Activated CD8-positive, alpha-beta memory T cell treated with anti-CD3 and anti-CD28 coated beads, Interleukin-2, amount 50 U/mL, for 48 hours (primary cell): ENCODE results near the gene BTLA.
"Not testable (repeated sequence)": the region's sequence is repeated elsewhere in the genome, so short reads cannot be mapped to it uniquely, and the experiment has no call there.

ENCODE experiments used
- DNase-seq: peaks from one replicate; pipeline ENCODE4 v3.0.0-alpha.2; 2020

BTLA gene, protein sequence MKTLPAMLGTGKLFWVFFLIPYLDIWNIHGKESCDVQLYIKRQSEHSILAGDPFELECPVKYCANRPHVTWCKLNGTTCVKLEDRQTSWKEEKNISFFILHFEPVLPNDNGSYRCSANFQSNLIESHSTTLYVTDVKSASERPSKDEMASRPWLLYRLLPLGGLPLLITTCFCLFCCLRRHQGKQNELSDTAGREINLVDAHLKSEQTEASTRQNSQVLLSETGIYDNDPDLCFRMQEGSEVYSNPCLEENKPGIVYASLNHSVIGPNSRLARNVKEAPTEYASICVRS

DNA sequence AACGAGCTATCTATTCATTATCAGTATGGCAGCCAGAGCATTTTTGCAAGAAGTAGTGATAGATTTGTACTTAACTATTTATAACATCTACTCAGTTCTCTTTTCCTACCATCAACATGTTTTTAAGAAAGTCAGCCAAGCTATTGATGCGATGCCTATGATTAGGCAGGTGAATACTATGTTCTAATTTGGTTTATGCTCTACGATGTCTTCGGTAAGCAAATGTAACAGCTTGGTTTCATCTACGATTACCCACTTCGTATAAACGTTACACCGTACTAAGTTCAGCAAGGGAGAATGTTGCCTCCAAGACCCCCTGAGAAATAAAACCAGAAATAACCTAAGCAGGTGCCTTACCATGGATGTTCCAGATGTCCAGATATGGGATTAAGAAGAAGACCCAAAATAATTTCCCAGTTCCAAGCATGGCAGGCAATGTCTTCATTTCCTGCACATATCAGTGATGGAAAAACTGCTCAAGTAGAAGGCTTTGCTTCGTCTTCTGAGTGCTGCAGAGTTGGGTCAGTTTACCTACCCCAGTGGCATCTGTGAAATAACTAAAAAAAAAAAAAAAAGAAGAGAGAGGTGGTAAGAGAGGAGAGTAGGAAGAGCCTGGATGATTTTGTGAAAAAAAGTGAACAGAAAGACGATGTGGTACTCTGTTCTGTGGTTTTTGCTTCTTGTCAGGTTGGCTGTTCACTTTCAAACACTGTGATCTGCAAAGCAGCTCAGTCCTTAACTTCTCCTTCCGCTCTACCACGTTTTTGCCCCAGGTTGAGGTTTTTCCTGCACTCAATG, at the start of gene BTLA:
BTLA (minus strand) TSS at position 559 of the 798 bp plus-strand sequence; CDS start at position 445, 114 bp downstream.
- DNase-seq, result no peak

DNA sequence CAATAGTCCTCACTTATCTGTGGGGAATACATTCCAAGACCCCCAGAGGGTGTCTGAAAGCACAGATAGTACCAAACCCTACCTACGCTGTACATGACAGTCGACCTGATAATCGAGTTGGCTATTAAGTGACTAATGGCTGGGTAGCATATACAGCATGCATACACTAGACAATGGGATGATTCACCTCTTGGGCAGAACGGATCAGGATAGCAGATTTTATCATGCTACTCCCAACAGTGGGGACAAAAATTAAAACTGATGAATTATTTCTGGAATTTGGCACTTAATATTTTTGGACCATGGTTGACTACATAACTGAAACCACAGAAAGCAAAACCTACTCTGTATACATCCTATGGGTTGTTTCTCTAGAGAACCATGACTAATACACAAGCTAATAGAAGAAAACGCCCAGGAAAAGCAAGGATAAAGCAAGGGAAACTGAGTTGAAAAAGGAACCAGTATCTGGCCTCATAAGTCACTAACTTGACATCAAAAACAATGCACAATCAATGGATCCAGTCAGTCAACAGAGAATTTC, 47.0 kb upstream of the BTLA start:
- no peak for DNase-seq

DNA sequence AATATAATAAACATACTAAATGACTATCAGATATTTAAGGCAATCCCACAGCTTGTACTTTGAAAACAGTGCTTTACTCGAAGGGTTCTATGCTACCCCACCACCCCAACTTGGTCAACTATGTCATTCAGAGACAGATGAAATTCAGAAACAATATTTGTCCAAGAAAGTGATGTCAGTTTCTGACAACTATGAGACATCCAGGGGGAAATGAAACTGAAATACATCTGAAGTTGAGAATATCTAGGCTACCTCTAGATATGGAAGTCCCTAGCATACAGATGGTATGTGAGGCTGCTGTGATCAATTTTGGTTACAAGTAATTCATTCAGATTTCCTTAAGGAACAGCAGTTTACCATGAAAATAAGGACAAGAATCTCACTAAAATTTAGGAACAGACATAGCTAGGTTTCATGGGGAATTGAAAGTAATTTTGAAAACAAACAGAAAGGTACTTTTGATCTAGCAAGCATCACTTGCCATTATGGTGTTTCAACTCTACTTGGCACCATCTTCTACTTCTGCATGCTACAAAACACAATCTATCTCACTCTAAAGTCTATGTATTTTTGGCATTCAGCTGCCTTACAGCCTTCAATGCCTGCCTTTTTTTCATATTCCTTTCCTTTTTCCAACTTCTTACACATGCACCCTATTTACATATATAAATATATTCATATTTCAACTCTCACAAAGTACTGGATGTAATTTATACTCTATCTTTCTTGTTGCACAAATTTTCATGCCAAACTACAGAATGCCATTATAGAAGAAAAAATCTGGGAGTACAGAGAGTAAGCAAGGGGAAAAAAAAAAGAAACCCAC, 40.8 kb upstream of the BTLA start:
- DNase-seq, result no peak

DNA sequence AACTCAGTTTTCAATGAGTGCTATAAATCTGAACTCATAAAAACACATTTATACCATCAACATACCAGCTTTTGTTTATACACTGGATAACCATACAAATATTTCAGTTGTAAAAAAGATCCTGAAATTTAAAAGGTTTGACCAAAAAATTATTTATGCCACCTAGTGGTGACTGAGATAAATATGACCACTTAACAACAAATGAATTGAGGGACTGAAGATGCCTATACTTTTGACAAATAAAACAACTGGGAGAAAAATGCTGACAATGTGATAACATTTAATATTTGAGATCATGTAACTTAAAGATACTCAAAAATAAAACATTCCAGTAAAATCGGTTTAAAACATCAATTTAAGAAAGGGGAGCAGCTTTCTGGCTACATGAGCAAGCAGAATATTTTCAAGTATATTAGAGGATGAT, 32.1 kb upstream of the BTLA start:
- DNase-seq, result no peak

DNA sequence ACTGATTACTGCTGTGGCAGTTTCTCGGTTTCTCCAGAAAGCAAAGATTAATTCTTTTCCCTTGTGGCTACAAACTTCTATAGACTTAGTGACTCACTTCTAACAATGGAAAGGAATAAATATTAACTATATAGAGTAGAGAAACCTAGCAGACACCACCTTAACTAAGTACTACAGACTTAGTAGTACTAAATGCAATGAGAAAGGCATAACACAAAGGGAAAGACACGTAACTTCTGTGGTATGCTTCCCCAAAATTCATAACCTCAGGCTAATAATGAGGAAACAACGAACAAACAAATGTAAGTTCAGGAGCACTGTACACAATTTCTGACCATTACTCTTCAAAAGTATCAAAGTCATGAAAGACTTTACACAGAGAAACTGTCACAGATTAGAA, 31.3 kb upstream of the BTLA start:
- DNase-seq, result no peak

DNA sequence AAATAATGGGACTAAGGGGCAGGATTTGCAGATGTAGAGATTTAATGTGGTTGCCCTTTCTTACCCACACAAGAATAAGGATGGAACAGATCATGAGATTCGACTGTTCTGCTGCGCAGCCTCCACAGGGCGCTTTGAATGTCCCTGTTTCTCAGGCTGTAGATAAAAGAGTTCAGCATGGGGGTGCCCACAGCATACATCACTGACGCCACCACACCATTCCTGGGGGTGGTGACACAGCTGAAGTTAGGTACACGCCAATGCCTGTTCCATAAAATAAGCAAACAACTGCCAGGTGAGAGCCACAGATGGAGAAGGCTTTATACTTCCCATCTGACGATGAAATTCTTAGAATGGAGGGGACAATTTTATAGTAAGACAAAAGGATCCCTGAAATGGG, 24.9 kb upstream of the BTLA start:
- DNase-seq, result not testable (repeated sequence)

DNA sequence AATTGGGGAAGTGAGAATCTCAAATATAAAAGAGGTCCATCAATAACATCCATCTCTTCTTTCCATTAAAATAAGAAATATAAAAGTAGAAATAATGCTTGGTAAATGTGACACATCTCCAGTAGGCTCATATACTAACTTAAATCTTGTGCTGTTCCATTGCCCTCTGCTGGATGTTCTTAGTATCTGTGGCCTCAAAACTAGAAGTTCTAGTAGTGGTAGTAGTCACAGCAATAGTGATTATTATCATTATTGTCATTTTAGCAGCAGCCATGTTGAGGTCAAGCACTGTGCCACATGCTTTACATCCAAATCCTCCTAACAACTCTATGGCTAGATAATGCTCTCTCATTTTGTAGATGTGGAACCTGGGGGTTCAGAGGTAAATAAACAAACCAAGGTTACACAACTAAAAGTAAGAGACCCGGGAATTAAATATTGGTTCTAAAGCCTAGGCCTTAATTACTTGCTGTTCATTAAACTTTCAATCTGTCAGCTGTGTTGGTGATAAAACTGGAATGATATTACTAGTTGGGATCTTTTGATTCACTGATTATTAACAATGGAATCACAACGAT, 20.2 kb upstream of the BTLA start:
- no peak for DNase-seq

DNA sequence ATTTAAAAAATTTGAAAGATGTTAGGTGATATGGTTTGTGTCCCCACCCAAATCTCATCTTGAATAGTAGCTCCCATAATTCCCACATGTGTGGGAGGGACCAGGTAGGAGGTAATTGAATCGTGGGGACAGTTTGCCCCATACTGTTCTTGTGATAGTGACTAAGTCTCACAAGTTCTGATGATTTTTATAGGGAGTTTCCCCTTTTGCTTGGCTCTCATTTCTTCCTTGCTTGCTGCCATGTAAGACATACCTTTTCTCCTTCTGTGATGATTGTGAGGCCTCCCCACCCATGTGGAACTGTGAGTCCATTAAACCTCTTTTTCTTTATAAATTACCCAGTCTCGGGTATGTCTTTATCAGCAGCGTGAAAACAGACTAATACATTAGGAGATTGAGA, 19.7 kb upstream of the BTLA start:
- DNase-seq, result not testable (repeated sequence)

DNA sequence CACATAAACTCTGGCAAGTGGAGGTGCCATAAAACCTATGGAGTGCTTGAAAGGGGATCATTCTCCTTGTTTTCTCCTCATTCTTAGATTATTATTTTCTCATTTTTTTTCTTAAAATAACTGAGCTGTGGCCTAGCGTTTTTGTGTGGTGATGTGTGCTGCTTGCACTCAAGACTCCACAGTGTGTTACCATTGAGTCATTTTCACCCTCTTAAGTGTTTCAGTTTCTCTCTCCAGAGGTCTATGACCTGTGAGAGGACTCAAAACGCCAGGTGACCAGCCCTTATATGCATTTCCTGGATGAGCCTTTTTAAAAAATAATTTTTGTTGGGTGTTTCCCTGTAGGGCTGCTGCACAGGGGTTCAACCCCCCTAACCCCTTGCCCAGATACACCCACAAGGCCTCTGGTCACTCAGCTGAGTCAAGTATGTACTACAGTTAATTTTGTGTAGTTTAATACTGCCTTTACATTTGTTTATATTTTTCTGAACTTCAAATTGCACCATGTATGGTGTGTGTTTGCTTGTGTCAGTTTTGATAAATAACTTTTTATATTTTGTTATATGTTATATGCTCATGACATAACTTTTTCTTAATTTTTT, 15.4 kb upstream of the BTLA start:
- no peak for DNase-seq

DNA sequence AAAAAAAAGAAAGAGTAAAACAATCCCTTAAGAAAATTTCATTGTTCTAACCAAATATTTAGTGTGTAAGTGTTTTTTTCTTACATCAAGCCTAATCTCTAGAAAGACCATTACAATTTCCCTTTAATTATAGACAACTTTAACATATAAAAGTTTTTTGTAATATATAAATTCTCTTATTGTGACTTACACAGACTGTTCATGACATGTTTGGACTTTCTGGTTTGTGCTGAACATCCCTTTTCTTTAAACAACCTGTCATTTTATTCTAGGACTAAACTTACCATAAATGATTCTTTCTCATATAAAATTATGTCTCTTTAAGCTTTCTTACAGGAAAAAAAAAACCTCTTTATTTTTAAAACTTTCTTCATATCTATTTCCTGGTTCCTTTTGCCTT, 13.0 kb upstream of the BTLA start:
- no peak for DNase-seq

DNA sequence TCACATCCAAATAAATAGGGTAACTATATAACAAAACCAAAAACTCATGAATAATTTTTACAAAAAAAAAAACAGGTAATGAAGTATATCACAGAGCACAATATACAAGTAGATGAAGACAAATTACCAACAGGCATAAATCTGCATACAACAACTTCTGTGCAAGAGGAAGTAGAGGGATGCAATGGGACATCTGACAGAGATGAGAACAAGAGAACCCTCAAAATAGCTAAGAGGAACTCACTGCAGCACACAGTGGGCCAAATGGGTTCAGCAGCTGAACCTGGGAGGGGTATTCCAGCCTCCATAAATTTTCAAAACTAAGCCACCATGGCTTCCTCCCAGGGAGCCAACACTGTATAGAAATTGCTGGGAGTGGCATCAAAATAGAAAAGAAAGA, 9.6 kb upstream of the BTLA start:
- DNase-seq, result no peak

DNA sequence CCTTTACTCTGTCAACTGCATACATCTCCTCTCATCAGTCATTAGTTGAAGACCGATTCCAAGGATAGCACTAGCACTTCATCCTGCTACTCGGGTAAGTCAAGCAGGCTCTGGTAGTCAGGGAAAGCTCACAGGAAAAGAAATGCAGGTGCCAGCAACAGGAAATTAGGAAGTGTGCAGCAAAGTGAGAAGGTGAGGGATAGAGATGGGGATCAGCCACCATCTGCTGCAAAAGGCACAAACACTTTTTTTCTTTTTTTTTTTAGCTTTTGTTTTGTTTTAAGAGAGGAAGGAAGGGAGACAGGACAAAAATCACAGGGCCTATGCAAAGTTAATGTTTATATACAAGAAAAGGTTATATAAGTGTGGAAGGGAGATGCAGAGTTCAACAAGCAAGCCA, 9.0 kb upstream of the BTLA start:
- DNase-seq, result no peak

DNA sequence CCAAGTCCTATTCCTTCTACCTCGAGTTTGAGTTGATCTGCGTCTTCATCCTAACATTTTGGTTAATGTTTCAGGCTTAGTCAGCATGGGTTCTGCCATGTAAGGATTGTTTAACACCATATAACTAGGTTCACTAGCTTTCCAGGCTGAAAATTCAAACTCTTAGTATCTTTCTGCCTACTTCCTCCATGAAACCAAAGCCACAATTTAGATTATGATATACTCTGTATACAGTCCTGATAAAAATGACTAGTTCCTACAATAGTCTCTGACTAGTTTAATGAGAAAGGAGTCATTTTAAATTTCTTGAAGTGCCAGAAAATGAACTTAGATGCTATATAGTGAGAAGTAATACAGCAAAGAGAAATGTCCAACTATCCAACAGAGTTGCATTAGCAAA, 6.6 kb upstream of the BTLA start:
- no peak for DNase-seq

DNA sequence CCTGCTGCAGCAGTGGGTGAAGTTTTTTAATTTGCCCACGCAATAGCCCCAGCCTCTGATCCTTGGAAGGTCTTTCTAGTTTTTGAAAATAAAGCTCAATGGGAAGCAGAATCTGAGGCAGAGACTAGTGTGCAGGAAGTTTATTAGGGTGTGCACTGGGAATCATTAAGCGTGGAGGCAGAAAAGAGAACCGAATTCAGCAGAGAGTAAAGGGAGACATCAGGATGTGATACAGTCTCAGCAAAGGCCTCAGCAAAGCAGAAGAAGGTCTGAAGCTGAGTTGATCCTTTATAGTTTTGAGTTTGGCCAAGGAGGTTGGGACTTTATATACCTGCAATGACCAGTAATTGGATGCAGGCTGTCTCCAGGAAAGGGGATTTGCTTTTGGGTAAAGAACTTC, 4.9 kb upstream of the BTLA start:
- DNase-seq, result no peak

DNA sequence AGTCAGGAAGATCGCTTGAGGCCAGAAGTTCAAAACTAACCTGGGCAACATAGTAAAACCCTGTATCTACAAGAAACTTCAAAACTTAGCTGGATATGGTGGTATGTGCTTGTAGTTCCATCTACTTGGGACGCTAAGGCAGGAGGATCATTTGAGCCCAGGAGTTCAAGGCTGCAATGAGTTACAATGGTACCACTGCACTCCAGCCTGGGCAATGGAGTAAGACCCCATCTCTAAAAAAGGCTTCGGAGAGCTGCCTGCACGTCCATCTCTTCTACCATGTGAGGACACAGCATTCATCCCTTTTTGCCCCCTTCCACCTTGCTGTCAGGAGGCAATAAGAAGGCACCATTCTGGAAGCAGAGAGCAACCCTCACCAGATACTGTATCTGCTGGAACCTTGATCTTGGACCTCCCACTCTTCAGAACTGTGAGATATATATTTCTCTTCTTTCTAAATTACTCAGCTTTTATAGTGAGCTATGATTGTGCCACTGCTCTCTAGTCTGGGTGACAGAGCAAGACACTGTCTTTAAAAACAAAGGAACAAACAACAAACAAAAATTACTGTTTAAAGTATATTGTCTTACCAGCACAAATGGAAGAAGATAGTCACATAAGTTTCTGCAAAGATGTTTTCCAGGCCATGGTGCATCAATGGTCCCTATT, 4.2 kb upstream of the BTLA start:
- no peak for DNase-seq

DNA sequence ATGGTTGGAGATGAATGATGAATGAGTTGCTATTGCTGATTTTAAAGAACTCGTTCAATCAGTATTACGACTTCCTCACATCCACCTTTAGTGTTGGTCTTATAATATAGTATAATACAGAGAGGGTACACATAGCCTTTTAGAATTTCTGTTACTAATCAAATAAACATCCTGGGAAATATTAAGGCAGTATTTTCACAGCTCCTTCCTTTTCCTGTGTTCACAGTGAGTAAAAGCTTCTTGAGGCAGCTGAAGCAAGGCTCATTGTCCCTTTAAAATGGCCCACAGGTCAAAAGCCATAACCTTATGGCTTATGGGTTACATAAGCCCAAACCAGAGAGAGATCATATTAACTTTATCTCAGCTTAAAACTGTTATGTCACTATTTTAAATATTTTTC, 1.3 kb upstream of the BTLA start:
- no peak for DNase-seq

DNA sequence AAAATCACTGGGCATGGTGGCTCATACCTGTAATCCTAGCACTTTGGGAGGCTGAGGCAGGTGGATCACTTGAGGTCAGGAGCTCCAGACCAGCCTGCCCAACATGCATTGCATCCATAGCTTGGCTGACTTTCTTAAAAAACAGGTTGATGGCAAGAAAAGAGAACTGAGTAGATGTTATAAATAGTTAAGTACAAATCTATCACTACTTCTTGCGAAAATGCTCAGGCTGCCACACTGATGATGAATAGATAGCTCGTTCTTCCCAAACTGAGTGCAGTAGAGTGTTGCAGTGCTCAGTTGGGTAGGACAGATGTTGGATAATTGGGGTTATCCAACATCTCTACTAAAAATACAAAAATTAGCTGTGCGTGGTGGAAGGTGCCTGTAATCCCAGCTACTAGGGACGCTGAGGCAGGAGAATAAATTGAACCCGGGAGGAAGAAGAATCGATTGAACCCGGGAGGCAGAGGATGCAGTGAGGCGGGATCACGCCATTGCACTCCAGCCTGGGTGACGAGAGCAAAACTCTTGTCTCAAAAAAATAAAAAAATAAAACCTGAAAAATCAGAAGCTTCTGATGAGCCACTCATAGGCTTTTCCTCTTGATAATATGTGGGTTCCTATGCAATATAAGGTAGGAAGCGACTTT, 1.2 kb downstream of the BTLA start:
- no peak for DNase-seq

DNA sequence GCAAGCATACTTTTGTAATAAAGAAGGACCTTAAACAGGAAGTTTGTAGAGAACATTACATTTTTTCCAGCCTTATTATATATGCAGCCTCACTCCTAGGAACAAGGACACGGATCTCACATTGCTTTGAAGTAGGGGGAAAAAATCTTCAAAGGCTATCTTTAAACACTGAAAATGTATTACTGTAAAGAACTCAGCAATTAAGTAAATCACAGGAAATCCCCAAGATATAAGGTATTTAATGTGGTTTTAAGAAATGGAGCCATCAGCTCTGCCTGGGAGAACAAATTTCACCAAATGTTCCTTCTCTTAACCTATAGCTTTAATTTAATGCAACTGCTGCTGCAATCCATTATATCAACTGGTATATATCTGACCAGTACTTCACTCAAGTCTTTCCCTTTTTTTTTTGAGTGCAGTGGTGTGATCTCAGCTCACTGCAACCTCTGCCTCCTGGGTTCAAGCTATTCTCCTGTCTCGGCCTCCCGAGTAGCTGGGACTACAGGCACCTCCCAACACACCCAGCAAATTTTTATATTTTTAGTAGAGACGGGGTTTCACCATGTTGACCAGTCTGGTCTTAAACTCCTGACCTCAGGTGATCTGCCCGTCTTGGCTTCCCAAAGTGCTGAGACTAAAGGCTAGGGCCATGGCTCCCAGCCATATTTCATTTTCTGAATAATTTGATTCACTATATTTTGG, 2.8 kb downstream of the BTLA start:
- DNase-seq, result no peak

DNA sequence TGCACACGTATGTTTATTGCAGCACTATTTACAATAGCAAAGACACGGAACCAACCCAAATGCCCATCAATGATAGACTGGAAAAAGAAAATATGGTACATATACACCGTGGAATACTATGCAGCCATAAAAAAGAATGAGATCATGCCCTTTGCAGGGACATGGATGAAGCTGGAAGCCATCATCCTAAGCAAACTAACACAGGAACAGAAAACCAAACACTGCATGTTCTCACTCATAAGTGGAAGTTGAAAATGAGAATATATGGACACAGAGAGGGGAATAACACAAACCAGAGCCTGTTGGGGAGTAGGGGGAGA, 4.9 kb downstream of the BTLA start:
- DNase-seq, result not testable (repeated sequence)

DNA sequence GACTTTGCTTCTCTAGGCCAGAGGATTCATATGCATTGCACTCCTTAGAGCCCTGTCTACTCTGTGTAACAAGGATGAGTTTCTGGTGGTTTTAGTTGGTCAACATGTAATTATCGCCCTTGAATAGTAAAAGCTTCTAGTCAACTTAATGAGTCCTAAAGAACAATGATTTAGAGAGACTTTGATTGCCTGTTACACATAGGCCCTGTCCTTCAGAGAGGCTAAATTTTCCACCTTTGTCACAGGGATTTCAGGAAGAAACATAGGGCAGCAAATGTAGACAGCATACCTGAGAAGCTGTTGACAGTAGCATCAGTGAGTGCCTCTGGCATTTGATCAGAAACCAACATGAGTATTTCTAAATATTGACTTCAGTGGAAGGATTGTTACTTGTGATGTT, 7.1 kb downstream of the BTLA start:
- DNase-seq, result no peak

DNA sequence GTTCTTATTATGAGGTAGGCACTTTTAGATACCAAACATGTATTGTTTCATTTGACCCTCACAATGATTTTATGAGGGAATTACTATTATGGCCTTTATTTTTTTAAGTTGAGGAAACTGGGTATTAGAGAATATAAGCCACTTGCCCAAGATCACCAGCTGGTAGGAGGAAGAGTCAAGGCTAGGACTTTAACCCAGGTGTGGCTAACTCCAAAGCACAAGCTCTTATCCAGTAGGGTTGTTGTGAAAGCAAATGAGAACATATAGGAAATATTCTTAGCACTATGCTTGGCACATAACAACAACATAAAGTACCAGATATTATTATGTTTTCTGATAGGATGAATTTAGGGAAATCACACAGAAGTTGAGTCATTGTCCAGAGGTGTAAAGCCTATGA, 7.9 kb downstream of the BTLA start:
- DNase-seq, result no peak
